DND-41 (cell line): ENCODE data around the gene GPR55.

Source experiments
- ATAC-seq: fragments of 200-7000 bp; cut with Tn5 transposase; 3 replicates; pipeline ENCODE4 v1.9.1; 2021; ENCODE audit warnings: low read depth; ENCODE audit not compliant: insufficient read depth
- DNase-seq: peaks from one replicate; pipeline ENCODE4 v3.0.0-alpha.2; 2020
- H2AFZ ChIP-seq: 2 replicates; pipeline ENCODE4 v1.6.0; 2012; ENCODE audit warnings: low read depth, low read length
- H3K27ac ChIP-seq: 2 replicates; pipeline ENCODE4 v1.5.1; 2012; ENCODE audit warnings: low read length, inconsistent platforms
- H3K27me3 ChIP-seq: fragments of 200-600 bp; sonication (generic); 2 replicates; pipeline ENCODE4 v1.6.0; 2012; ENCODE audit warnings: low read length, mild to moderate bottlenecking, inconsistent platforms; ENCODE audit not compliant: insufficient read depth, poor library complexity
- H3K36me3 ChIP-seq: 2 replicates; pipeline ENCODE4 v1.5.1; 2012; ENCODE audit warnings: low read length, inconsistent platforms; ENCODE audit not compliant: insufficient read depth
- H3K4me1 ChIP-seq: 2 replicates; pipeline ENCODE4 v1.5.1; 2012; ENCODE audit warnings: mild to moderate bottlenecking, low read length; ENCODE audit not compliant: insufficient read depth
- H3K4me2 ChIP-seq: 2 replicates; pipeline ENCODE4 v1.6.0; 2012; ENCODE audit warnings: mild to moderate bottlenecking, moderate library complexity, low read length, inconsistent platforms; ENCODE audit not compliant: insufficient read depth
- H3K4me3 ChIP-seq, 2 experiments: fragments of 200-600 bp in 1 of 2; shearing (Covaris generic) in 1 of 2; 2 replicates each; pipeline ENCODE4 v1.5.1; 2012 to 2016; ENCODE audit warnings: inconsistent platforms in 2 of 2, low read length in 2 of 2, mild to moderate bottlenecking in 2 of 2, low read depth in 1 of 2, moderate library complexity in 1 of 2
- H3K79me2 ChIP-seq: 2 replicates; pipeline ENCODE4 v1.6.0; 2012; ENCODE audit warnings: low read length, inconsistent platforms; ENCODE audit not compliant: insufficient read depth
- H3K9ac ChIP-seq: 2 replicates; pipeline ENCODE4 v1.6.0; 2012; ENCODE audit warnings: low read depth, mild to moderate bottlenecking, inconsistent platforms, low read length, moderate library complexity
- H3K9me3 ChIP-seq: 2 replicates; pipeline ENCODE4 v1.5.1; 2012; ENCODE audit warnings: low read length, moderate library complexity, mild to moderate bottlenecking, inconsistent platforms; ENCODE audit not compliant: insufficient read depth, severe bottlenecking
- H4K20me1 ChIP-seq: 2 replicates; pipeline ENCODE4 v1.6.0; 2012; ENCODE audit warnings: low read length; ENCODE audit not compliant: insufficient read depth
- EZH2 ChIP-seq: IDR thresholded peaks from 3 replicates; pipeline ENCODE4 v1.6.1; 2012; ENCODE audit warnings: borderline replicate concordance, low read depth, mild to moderate bottlenecking, moderate library complexity, low read length, inconsistent platforms; ENCODE audit not compliant: severe bottlenecking
- TF ChIP-seq, protein P1 (sequence below): IDR thresholded peaks from 2 replicates; pipeline ENCODE4 v1.5.1; 2012; ENCODE audit warnings: borderline replicate concordance, low read length, moderate library complexity, mild to moderate bottlenecking; ENCODE audit not compliant: poor library complexity, severe bottlenecking; ENCODE audit errors: extremely low read depth

Gene GPR55

DNA sequence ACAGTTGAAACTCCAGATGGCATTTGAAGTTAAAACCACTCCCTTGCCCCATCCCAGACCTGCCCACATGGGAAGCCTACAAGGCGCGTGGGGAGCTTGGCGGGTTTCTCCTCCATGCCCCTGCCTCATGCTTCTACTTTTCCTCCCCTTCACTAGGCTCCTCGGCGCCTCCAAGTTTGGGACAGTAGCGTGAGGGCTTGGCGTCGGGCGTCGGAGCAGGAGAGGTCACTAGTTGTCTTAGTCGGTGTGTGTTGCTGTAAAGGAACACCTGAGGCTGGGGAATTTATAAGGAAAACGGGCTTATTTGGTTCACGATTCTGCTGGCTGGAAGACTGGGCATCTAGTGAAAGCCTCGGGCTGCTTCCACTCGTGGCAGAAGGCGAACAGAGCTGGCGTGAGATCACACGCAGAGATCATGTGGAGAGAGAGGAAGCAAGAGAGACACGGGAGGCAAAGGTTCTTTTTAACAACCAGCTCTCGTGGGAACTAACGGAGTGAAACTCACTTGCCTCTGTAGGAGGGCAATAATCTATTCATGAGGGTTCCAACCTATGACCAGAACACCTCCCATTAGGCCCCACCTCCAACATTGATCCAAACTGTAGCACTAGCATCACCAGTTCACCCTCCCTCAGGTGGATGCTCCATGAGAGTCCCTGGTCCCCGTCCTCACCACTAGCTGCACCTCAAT is 35.0 kb downstream of the GPR55 start:
- no peak overlapping the region for H3K27ac ChIP-seq
- no peak for ATAC-seq
- TF ChIP-seq, protein P1, sequence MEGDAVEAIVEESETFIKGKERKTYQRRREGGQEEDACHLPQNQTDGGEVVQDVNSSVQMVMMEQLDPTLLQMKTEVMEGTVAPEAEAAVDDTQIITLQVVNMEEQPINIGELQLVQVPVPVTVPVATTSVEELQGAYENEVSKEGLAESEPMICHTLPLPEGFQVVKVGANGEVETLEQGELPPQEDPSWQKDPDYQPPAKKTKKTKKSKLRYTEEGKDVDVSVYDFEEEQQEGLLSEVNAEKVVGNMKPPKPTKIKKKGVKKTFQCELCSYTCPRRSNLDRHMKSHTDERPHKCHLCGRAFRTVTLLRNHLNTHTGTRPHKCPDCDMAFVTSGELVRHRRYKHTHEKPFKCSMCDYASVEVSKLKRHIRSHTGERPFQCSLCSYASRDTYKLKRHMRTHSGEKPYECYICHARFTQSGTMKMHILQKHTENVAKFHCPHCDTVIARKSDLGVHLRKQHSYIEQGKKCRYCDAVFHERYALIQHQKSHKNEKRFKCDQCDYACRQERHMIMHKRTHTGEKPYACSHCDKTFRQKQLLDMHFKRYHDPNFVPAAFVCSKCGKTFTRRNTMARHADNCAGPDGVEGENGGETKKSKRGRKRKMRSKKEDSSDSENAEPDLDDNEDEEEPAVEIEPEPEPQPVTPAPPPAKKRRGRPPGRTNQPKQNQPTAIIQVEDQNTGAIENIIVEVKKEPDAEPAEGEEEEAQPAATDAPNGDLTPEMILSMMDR = no peak
- no peak for TF ChIP-seq EZH2

DNA sequence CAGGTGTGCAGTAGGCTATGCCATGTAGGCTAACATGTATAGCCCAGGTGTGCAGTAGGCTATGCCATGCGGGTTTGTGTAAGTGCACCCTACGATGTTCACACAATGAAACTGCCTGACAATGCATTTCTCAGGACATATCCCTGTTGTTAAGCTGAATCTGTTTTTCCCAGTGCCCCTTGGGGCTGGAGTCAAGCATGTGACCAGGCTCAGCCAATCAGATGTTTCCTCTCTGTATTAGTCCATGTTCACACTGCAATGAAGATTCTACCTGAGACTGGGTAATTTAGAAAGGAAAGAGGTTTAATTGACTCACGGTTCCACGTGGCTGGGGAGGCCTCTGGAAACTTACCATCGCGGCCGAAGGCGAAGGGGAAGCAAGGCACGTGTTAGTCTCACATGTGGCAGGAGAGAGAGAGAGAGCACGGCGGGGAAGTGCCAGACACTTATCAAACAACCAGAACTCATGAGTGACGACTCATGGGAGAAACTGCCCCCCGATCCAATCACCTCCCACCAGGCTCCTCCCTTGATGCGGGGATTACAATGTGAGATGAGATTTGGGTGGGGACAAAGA is 36.1 kb downstream of the GPR55 start:
- Histone ChIP-seq H3K4me1 (no peaks in the 10 kb centered on the region), H4K20me1 (no peaks in the 10 kb centered on the region), H3K79me2 (no peaks in the 10 kb centered on the region), H3K27me3 (no peaks in the 10 kb centered on the region), H3K4me2 (no peak overlapping the region), H3K36me3 (no peaks in the 10 kb centered on the region), H3K4me3 (no peak overlapping the region), H2AFZ (no peak overlapping the region), H3K9ac (no peak overlapping the region), H3K27ac (no peak overlapping the region), H3K9me3 (no peaks in the 10 kb centered on the region)
- no peak for DNase-seq
- ATAC-seq = no peak
- TF ChIP-seq EZH2 = no peak
- TF ChIP-seq, protein P1 = no peak

More for the DNA sequence above, 35.0 kb downstream of the GPR55 start:
- no peaks in the 10 kb centered on the region for H3K4me1 ChIP-seq
- no peak overlapping the region for H2AFZ ChIP-seq
- no peak overlapping the region for H3K4me3 ChIP-seq
- H3K4me2 ChIP-seq = no peak overlapping the region
- peaks cover 4% of the 10 kb centered on the region for H3K27me3 ChIP-seq
- no peaks in the 10 kb centered on the region for H3K9me3 ChIP-seq
- H3K9ac ChIP-seq = no peak overlapping the region
- no peaks in the 10 kb centered on the region for H3K36me3 ChIP-seq
- no peaks in the 10 kb centered on the region for H4K20me1 ChIP-seq
- H3K79me2 ChIP-seq = no peaks in the 10 kb centered on the region
- DNase-seq = no peak

GRCh38 chr2:230887342-230887741 is 37.7 kb downstream of the GPR55 start:
- H3K27ac ChIP-seq = no peak overlapping the region
- no peaks in the 10 kb centered on the region for H3K79me2 ChIP-seq
- DNase-seq = no peak
- no peak overlapping the region for H2AFZ ChIP-seq
- TF ChIP-seq, protein P1 = no peak
- no peak for TF ChIP-seq EZH2
- H3K9me3 ChIP-seq = no peaks in the 10 kb centered on the region
- ATAC-seq = no peak
- H3K4me2 ChIP-seq = no peak overlapping the region
- no peaks in the 10 kb centered on the region for H3K4me1 ChIP-seq
- no peaks in the 10 kb centered on the region for H3K27me3 ChIP-seq
- no peak overlapping the region for H3K4me3 ChIP-seq
- no peaks in the 10 kb centered on the region for H4K20me1 ChIP-seq
- no peaks in the 10 kb centered on the region for H3K36me3 ChIP-seq
- no peak overlapping the region for H3K9ac ChIP-seq
